PFSK-1 (cell line): ENCODE data around the gene PCBP4.

Experiments used
- FOXP2 ChIP-seq: optimal IDR thresholded peaks from 2 replicates; pipeline ENCODE3; 2011; ENCODE audit warnings: borderline replicate concordance, control low read depth, inconsistent platforms; ENCODE audit not compliant: insufficient read depth; ENCODE audit errors: extremely low read length, extremely low read depth
- POLR2AphosphoS5 ChIP-seq: IDR thresholded peaks from 2 replicates; pipeline ENCODE4 v1.6.1; 2012; ENCODE audit warnings: low read depth, mild to moderate bottlenecking, control low read depth, low read length, moderate library complexity
- REST ChIP-seq, 2 experiments: IDR thresholded peaks; 2 replicates each; pipeline versions ENCODE4 v1.6.1 to v1.8.0; 2011 to 2012; ENCODE audit warnings: low read depth in 2 of 2, low read length in 2 of 2, control low read depth in 1 of 2, inconsistent platforms in 1 of 2, mild to moderate bottlenecking in 1 of 2, moderate library complexity in 1 of 2; ENCODE audit not compliant: insufficient read depth in 1 of 2
- SIN3A ChIP-seq: IDR thresholded peaks from 2 replicates; pipeline ENCODE4 v1.6.1; 2012; ENCODE audit warnings: mild to moderate bottlenecking, low read length, moderate library complexity, borderline replicate concordance; ENCODE audit not compliant: insufficient read depth
- TAF1 ChIP-seq: IDR thresholded peaks from 2 replicates; pipeline ENCODE4 v1.6.1; 2012; ENCODE audit warnings: low read length, control low read depth, borderline replicate concordance; ENCODE audit not compliant: insufficient read depth

Gene PCBP4

GRCh38 chr3:51982352-51982837 lies 15.1 kb upstream of the PCBP4 start:
- TF ChIP-seq TAF1: no peak
- TF ChIP-seq FOXP2: no peak
- no peak for TF ChIP-seq SIN3A
- TF ChIP-seq REST (IDR thresholded peaks at IDR 0.05; ENCODE audit: insufficient read depth in 1 of 2, low read depth in 2 of 2, low read length in 2 of 2): no peak
- no peak for TF ChIP-seq POLR2AphosphoS5

- TF ChIP-seq TAF1: no peak
Observed at GRCh38 chr3:51980253-51980652, 13.0 kb upstream of the PCBP4 start.

DNA sequence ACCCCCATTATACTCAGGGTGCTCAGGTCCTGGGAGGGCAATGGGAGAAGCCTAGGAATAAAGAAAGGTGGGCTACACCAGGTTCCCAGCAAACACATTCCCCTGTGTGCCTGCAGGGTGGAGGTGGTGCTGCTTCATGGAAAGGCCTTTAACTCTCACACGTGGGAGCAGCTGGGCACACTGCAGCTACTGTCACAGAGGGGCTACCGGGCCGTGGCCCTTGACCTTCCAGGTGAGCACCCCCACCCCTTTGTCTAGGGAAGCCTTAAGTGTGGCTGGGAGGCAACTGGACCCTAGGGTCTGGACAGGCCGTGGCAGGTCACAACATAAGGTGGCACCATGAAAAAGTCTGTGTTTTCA lies 10.9 kb upstream of the PCBP4 start:
- TF ChIP-seq POLR2AphosphoS5 (no peak), TAF1 (no peak), REST (IDR thresholded peaks at IDR 0.05; ENCODE audit: insufficient read depth in 1 of 2, low read depth in 2 of 2, low read length in 2 of 2) (no peak), FOXP2 (no peak), SIN3A (no peak)

GRCh38 chr3:51977446-51978142 lies 10.3 kb upstream of the PCBP4 start:
- TF ChIP-seq TAF1 (no peak), REST (IDR thresholded peaks at IDR 0.05; ENCODE audit: insufficient read depth in 1 of 2, low read depth in 2 of 2, low read length in 2 of 2) (no peak), SIN3A (no peak), FOXP2 (no peak), POLR2AphosphoS5 (no peak)

GRCh38 chr3:51975852-51976549 lies 8.7 kb upstream of the PCBP4 start:
- TF ChIP-seq TAF1 (no peak), SIN3A (no peak), POLR2AphosphoS5 (no peak)
